HUDEP-2 (cell line): ENCODE results near the gene GPR156.
"Not testable (repeated sequence)": the region's sequence is repeated elsewhere in the genome, so short reads cannot be mapped to it uniquely, and the experiment has no call there.

Experiments
- DNase-seq, 76 experiments: peaks; one replicate each; lab custom pipeline; 2025; ENCODE audit not compliant: unreplicated experiment in 76 of 76; lab: John Stamatoyannopoulos, UW

GPR156 gene

DNA sequence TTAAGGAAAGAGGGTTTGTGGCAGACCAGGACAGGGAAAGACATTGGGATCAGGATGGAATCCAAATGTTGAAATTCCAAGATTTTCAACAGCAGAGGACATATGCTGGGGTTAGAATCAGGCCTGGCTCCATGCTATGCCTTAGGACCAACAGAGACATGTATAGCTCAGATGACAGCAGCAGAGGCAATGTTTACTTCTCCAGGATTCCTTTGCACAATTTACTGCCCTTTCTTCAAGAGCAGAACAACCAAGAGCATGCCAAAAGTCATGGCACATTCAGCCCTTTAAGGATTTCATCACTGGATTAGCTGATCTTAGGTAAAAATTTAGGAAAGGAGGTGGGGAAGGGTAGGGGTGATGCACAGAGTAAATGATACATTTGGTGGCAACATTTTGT is 121.2 kb downstream of the GPR156 start:
- no peak for DNase-seq

- no peak for DNase-seq
These were observed 122.0 kb downstream of the GPR156 start for GRCh38 chr3:120163026-120163425.

- DNase-seq: no peak
These were observed 122.6 kb downstream of the GPR156 start for GRCh38 chr3:120162400-120162799.

- DNase-seq: no peak
These were observed 123.1 kb downstream of the GPR156 start for GRCh38 chr3:120161902-120162301.

GRCh38 chr3:120160050-120160449 is 125.0 kb downstream of the GPR156 start:
- no peak for DNase-seq

GRCh38 chr3:120157681-120158080 is 127.3 kb downstream of the GPR156 start:
- no peak for DNase-seq

DNA sequence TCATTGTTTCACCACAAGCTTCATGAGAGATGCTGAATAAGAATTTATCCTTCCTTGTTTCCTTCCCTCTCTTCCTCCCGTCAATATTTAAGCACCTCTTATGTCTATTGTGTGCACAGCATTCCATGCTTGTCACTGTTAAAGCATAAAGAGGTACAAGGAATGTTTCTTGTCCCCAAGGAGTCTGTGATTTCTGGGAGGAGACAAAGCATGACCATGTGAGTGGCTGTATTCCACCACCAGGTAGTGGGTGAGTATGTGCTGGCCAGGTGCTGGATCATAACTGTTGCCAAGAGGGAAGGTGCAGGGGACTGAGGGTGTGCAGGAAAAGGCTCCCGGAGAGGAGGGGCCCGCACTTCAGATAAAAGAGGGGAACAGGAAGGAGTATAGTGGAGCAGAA is 127.9 kb downstream of the GPR156 start:
- DNase-seq: no peak

DNA sequence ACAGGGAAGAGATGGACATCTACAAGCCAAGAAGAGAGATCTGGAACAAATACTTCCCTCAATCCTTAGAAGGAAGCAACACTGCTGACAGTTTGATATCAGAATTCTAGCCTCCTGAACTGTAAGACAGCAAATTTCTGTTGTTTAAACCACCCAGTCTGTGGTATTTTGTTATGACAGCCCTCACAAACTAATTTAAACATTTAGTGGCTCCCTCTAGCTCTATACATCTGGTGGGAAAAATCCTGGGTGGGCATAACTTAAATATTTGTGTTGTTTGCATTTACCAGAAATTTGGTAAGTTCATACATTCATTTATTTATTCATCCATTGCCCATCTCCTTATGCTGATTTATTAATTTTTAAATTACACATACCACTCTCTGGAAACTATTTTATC is 128.3 kb downstream of the GPR156 start:
- DNase-seq: no peak

GRCh38 chr3:120155694-120156093 is 129.3 kb downstream of the GPR156 start:
- not testable (repeated sequence) for DNase-seq

DNA sequence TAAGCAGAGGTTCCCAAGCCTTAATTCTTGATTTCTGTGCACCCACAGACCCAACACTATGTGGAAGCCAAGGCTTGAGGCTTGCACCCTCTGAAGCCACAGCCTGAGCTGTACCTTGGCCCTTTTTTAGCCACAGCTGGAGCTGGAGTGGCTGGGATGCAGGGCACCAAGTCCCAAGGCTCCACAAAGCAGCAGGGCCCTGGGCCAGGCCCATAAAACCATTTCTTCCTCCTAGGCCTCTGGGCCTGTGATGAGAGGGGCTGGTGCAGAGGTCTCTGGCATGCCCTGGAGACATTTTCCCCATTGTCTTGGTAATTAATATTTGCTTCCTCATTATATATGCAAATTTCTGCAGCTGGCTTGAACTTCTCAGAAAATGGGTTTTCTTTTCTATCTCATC is 129.9 kb downstream of the GPR156 start:
- DNase-seq: no peak

- no peak for DNase-seq
These were observed 131.7 kb downstream of the GPR156 start for GRCh38 chr3:120153294-120153693.

DNA sequence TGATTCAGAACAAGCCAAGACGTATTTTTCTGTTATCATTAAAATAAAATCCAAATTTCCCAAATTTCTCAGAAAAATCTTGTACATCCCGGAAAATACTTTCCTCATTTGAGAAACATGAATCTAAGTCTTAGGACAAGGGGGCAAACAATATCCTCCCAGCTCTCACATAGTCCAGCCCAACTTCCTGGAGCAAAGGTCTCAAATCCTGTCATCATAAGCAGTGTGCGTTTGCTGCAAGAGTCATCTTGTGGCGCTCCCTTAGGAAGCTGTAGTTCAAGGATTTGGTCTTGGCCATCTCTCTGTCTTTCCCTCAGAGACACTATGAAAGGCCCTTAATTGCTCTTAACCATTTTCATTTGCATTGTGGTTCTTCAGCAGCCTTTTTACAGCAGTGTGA is 133.2 kb downstream of the GPR156 start:
- no peak for DNase-seq

DNA sequence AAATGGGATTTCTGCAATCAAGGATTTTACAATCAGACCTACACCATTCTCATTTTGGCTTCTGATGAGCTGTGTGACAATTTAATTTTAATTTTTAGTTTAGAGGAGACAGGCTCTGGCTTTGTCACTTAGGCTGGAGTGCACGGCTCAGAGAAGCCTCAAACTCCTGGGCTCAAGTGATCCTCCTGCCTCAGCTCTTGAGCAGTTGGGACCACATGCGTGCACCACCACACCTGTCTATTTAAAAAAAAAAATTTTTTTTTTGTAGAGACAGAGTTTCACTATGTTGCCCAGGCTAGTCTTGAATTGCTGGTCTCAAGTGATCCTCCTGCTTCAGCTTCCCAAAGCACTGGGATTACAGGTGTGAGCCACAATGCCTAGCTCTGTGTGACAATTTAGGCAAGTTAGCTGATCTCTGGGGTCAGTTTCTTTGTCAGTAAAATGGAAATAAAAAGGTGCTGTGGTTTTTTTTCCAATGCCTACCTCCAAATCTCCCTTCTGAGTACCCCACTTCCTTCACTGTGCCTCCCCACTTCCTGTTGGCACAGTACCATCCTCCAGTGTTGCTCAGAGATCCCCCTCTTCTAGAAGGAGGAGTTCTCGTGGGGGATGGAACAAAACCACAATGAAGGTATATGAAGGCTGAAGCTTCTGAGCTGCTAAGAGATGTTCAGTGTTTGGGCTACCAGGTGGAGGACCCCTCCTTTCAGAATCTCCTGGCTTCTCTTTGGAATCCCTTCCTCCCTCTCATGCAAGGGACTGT is 136.7 kb downstream of the GPR156 start:
- no peak for DNase-seq

DNA sequence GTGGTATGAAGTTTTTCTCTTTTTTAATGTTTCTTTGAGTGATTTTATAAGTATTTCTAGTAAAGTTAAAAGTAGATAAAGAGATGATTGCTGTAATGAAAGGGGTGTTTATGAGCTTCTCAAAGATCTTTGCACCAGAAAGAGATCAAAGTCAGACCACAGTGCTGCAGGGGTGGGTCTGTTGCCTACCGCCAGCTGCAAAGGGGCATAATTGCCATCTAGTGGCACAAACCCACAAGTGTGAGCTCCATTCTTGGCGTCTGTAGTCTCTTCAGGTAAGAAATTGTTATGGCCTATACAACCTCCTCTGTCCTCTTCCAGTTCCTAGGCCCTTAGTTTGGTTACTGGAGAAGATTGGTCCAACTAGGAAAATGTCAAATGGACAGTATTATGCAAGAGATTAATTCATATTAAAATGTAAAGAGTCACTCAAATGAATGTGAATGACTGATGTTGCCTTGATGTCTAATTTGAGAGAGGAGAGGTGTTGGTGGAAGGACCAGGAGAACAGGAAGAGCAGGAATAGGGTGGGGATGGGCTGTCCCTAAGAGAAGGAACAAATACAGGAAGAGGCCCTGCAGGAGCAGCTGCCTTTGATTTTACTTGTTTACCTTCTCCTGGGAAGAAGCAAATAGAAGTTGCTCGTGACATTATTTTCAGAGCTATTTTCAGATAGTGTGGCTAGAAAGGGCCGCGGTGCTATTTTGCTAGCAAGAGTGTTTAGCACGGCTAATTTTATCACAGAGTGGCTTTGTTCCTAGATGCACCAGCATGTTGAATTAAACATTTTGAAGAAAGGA is 137.8 kb downstream of the GPR156 start:
- DNase-seq: peak in 11 of 76 experiments; percentile 0 to 43 (median 18)

GRCh38 chr3:120145542-120146285 is 139.3 kb downstream of the GPR156 start:
- DNase-seq: no peak

DNA sequence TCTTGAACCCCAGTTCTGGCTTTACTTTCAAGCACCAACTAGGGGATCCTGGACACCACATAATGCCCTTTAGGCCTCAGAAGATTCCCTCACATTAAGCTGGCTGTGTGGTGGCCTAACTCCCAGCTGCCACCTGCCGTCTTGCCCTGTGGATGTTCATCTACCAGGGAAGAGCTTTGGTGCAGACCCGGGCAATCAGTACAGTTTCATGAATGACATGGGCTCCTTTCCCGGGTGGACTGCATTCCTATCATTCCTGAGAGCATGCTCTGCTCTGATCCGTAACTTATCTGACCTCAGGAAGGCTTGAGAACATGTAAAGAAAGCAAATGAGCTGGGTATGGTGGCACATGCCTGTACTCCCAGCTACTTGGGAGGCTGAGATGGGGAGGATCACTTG is 140.8 kb downstream of the GPR156 start:
- DNase-seq: no peak

DNA sequence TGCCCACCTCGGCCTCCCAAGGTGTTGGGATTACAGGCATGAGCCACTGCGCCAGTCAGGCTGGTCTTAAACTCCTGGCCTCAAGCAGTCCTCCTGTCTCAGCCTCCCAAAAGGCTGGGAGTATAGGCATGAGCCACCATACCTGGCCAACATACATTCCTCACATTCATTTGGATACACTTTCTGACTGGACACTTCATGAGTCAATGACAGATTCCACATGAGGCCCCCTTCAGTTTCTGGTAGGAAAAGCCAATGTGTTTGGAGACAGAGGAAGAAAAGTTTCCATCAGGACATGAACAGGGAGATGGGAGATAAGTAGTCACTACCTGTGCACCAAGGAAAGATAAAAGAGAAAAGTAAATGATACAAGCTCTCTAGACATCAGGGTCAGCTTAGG is 141.3 kb downstream of the GPR156 start:
- DNase-seq: no peak

DNA sequence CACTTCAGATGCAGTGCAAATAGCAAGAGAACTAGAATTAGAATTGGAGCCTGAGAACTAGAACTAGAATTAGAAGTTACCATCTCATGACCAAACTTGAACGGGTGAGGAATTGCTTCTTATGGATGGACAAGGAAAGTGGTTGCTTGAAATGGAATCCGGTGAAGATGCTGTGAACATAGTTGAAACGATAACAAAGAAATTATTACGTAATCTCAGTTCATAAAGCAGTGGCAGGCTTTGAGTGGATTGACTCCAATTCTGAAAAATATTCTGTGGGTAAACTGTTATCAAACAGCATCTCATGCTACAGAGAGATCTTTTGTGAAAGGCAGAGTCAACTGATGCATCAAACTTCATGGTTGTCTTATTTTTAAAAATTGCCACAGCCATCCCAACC is 142.8 kb downstream of the GPR156 start:
- DNase-seq: no peak

DNA sequence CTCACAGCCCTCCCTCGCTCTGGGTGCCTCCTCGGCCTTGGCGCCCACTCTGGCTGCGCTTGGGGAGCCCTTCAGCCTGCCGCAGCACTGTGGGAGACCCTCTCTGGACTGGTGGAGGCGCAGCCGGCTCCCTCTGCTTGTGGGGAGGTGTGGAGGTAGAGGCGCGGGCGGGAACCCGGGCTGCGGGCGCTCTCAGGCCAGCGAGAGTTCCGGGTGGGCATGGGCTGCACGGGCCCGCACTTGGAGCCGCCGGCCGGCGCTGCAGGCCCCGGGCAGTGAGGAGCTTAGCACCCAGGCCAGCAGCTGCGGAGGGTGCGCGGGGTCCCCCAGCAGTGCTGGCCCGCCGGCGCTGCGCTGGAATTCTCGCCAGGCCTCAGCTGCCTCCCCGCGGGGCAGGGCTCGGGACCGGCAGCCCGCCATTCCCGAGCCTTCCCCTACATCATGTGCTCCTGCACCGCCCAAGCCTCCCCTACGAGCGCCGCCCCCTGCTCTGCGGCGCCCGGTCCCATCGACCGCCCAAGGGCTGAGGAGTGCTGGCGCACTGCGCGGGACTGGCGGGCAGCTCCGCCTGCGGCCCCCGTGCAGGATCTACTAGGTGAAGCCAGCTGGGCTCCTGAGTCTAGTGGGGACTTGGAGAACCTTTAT is 144.8 kb downstream of the GPR156 start:
- no peak for DNase-seq

DNA sequence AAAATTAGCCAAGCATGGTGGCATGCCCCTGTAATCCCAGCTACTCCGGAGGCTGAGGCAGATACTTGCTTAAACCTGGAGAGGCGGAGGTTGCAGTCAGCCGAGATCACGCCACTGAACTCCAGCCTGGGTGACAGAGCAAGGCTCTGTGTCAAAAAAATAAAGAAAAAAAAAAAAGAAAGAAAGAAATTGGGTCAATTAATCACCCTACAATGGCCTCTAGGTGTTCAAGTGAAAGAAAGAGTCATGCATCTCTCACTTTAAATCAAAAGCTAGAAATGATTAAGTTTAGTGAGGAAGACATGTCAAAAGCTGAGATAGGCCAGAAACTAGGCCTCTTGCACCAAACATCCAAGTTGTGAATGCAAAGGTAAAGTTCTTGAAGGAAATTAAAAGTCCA is 145.9 kb downstream of the GPR156 start:
- no peak for DNase-seq

DNA sequence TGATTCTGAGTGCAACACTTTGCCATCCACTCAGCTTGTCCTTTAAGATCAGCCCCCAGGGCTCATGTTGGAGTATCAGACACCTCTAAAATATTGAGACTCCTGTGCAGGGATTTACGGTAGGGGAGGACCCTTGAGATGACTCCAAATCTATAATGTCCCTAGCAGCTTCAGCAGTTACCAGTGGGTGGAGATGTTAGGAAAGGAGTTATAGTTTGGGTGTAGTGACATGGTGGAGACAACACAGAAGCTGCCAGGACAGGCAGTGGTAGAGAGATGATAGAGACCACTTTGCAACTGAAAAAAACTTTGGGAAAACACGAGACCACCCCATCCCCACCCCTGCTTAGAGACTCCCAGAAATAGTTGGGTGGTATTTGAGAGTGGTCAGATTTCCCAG is 147.5 kb downstream of the GPR156 start:
- DNase-seq: no peak
